T47D (cell line): ENCODE measurements around the gene UBE2QL1.
A peak's percentile ranks its signal among the peaks of the same experiment; 100 is the strongest.

Source experiments
- DNase-seq, 2 experiments: peaks; one replicate each; pipeline versions ENCODE4 v3.0.0 to v3.0.0-alpha.2; 2011 to 2012; ENCODE audit warnings: low read depth in 1 of 2, low spot score in 1 of 2
- JUND ChIP-seq: IDR thresholded peaks from 2 replicates; pipeline ENCODE4 v1.6.1; 2012; ENCODE audit warnings: low read depth
- in situ Hi-C: cut with HindIII; loops from 2 replicates; pipeline ENCODE4 v1.10.0; 2016; ENCODE audit warnings: low sequenced_read_pairs, low pct_unique_long_range_greater_than_20kb

UBE2QL1 gene

DNA sequence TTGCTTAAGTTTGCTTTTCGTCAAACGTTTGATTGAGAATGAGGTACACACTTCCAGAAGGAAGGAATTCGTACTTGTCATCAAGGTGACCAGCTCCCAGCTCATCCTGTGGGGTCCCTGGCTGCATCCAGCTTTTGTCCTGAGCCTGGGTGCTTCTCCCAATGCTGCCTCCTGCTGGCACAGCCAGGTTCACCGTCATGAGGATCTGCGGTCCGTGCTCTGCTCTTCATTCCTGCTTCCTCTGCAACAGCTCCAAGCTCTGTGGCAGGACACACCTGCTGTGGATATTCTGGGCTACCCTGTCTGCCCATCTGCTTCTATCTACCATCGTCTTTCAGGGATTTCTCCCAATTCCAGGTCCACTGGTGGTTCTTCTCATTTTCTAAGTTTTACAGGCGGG is 13.3 kb upstream of the UBE2QL1 start:
- no peak for DNase-seq
- TF ChIP-seq JUND = no peak
- in situ Hi-C loops = no loop called here

DNA sequence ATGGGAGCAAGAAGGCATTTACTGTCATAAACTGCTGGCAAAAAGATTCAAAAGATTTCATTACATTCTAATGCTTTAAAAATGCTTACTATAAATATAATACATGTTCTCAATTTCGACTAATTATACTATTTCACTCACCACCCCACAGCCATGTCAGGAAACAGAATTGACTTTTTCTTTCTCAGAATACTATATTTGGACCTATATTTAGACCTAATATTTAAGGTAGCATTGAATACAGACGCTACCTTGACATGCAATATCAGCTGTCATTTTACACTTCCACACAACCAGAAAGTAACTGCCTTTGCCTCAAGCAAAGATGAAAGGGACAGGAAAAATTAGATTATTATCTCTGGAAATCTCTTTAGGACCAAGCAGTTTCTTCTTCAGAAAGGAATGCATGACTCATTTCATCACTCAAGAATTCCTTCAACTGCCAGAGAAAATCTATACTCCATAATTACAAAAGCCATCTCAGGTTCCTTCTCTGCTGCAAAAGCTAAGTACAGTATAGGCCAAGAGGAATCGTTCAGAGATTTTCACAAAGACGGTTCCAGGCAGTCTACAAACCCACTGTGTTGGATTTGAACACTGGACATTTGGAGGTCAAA is 11.8 kb upstream of the UBE2QL1 start:
- in situ Hi-C loops = no loop called here
- DNase-seq = no peak

DNA sequence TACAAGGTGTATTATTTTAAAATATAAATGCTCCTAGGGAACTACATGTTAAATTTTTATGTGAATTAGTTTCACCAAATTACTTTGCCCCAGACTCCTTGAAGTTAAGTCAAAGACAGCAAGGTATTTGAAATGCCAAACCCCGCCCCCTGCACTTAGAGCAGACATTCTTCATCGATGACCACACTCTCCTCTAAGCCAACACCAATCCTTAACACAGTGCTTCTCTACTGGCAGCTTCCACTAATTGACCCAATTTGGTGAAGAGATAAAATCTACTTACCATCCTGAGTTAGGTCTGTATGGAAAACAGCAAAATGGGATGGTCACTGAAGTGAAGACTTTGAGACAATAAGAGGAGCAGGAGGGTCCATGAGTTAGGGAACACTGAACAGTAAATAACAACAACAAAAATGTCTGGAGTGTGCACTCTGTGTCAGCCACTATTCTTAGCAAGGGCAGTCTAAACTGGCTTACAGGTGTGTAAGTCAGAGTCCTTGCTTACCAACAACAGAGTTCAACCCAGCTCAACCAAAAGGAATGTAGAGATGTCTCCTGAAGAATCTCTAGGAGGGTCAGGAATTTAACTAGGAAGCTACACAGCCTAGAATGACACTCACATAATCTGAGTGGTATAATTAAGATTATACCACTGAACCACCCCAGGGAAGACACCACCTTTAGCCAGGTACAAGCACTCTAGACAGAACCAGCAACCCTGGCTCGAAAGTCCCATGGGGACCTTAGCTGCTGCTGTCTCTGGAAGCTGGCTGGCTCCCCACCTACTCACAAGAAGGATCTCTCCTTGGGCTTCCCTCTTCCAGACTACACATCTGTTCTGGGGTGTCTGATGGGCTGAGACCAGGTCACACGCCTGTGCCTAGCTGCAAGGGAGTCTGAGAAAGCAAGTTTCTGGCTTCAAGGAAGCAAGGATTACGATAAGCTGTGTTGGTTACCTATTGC is 8.8 kb upstream of the UBE2QL1 start:
- in situ Hi-C loops = no loop called here
- TF ChIP-seq JUND = no peak
- DNase-seq = no peak

More for the DNA sequence above, 11.8 kb upstream of the UBE2QL1 start:
- TF ChIP-seq JUND = no peak

GRCh38 chr5:6442333-6442732 is 6.3 kb upstream of the UBE2QL1 start:
- DNase-seq = no peak
- in situ Hi-C loops = no loop called here
- TF ChIP-seq JUND = no peak

DNA sequence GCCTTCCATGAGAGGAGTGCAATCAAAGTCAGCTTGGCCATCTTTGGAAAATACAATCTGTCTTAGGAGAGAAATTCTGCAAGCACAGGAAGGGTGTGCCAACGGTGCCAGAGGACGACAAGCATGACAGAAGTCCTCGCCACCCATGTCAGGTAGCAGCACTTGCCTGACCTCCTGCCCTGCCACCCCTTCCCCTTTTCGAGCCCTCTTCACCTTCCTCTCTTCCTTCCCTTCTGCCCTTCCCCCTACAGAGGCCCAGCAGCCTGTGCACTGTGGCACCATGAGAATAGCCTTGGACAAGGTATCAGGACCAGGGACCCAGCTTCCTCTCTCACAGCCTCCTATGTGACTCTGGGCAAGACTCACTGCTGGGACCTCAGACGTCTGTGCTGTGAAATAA is 5.3 kb upstream of the UBE2QL1 start:
- no peak for DNase-seq
- no peak for TF ChIP-seq JUND
- in situ Hi-C loops = no loop called here

DNA sequence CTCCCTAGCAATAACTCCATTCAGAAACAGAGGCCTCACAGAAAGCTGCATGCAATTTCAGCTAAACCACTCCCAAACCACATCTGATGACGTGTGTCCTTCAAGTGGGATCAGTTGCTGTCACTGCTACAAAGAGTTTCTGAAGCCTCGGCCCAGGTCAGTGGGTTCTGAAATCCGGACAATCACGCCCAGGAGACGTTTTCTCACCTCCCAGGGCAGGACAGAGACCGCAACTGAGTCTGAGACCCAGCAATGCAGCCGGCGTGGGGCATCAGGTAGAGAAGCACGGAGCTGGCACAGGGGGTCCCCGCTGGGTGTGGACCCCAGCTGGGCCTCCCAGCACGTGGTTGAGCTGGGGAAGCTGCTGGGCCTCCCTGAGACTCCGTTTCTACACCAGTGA is 2.6 kb upstream of the UBE2QL1 start:
- in situ Hi-C loops = no loop called here
- TF ChIP-seq JUND = no peak
- no peak for DNase-seq

DNA sequence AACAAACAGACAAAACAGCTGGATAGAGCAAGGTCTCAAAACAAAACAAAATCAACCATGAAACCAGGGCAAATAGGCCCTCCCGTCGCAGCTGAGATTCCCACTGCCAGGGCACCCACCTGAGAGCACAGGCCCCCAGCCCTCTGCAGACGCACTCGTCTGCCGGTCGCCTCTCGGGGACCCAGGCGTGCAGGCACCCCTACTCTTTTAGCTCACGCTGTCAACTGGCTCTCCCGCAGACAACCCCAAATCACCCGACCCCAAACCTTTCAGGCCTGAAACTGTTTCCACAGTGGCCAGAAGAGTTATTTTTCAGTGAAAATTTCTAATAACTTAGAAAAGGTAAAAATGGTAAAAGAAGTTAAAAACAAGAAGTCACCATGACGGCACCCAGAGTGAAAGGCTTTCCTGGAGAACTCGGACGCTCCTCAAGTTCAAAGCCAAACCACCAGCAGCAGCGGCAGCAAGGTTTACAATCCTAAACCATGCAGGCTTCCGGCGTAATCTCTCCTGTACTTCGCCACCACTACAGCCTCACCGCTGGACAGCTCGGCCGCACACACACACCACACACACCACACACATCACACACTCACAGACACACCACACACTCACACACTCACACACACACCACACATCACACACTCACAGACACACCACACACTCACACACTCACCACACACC is 1.9 kb upstream of the UBE2QL1 start:
- TF ChIP-seq JUND = no peak
- in situ Hi-C loops = no loop called here
- peak in 1 of 2 experiments; percentile 13 for DNase-seq

DNA sequence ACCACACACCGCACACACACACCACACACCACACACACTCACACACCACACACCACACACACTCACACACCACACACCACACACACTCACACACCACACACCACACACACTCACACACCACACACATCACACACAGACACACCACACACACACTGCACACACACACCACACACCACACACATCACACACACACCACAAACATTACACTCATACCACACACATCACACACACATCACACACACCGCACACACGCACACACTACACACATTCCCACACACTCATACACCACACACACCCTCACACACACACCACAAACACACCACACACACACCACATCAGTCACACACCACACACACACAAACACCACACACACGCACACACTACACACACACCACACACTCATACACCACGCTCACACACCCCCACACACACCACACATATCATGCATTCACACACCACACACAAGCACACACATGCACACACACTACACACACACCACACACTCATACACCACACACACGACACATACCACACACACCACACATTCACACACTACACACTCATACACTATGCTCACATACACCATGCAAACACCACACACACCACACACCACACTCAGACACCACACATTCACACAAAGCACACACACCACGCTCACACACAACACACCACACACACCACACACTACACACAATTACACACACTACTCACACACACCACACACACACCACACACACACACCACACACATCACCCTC is 1.1 kb upstream of the UBE2QL1 start:
- in situ Hi-C loops = no loop called here
- no peak for TF ChIP-seq JUND
- DNase-seq = no peak

- TF ChIP-seq JUND = no peak
- in situ Hi-C loops = no loop called here
These were observed 543 bp upstream of the UBE2QL1 start for GRCh38 chr5:6448141-6448491.

DNA sequence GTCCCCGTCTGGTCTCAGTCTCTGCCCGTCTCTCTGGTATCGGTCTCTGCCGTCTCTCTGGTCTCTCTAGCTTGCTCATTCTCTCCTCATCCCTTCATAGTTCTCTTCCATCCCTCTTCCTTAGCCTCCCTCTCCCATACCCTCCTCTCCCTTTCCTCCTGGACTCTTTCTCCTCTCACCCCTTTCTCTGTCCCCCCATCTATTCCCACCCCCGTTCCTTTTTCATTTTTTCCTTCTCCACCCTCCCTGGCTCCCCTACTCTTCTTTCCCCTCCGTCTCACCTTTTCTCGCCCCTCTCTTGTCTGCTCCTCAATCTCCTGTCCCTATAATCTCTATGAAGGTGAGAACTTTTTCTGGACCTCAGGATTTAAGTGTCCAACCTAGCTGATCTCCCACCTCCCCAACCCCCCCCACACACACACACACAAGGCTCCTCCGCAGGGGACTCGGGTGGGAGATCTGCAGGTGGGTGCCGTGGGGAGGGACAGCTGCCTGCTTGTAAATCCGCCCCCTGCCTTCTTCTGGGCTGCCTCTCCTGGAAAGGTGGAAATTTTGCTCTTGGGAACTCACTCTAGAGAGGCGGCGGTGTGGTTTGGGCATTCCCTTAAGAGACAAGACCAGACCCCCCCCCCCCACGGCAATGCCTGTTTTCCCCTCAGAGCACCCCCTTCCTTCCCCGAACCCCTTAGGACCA is 953 bp downstream of the UBE2QL1 start:
- TF ChIP-seq JUND = no peak
- no peak for DNase-seq
- in situ Hi-C loops = no loop called here

More at GRCh38 chr5:6448141-6448491, 543 bp upstream of the UBE2QL1 start:
- no peak for DNase-seq

- no peak for TF ChIP-seq JUND
- in situ Hi-C loops = no loop called here
- no peak for DNase-seq
These were observed 1.7 kb downstream of the UBE2QL1 start for GRCh38 chr5:6450319-6450833.
